Vagina (tissue), 2 donors: ENCODE data around the gene C13orf42.

ENCODE experiments used
- POLR2A ChIP-seq, 2 donors: fragments of 450-650 bp; IDR thresholded peaks; one replicate each; pipeline ENCODE4 v1.6.1; 2017; ENCODE audit warnings: antibody characterized with exemption in 2 of 2, mild to moderate bottlenecking in 2 of 2, moderate library complexity in 2 of 2
- POLR2AphosphoS5 ChIP-seq, 2 donors: sonication (generic); formaldehyde crosslinking; IDR thresholded peaks; one replicate each; pipeline ENCODE4 v1.9.0; 2017; ENCODE audit warnings: antibody characterized with exemption in 2 of 2, mild to moderate bottlenecking in 2 of 2, low read depth in 1 of 2; ENCODE audit not compliant: insufficient read depth in 1 of 2
- TF ChIP-seq, protein P1 (sequence below), 3 experiments: fragments of 450-650 bp in 2 of 3; fragments of 200-600 bp in 1 of 3; sonication (generic) in 1 of 3; IDR thresholded peaks; one replicate each; pipeline ENCODE4 v1.5.1; 2017 to 2019; ENCODE audit warnings: antibody characterized with exemption in 3 of 3, mild to moderate bottlenecking in 2 of 3, moderate library complexity in 2 of 3

DNA sequence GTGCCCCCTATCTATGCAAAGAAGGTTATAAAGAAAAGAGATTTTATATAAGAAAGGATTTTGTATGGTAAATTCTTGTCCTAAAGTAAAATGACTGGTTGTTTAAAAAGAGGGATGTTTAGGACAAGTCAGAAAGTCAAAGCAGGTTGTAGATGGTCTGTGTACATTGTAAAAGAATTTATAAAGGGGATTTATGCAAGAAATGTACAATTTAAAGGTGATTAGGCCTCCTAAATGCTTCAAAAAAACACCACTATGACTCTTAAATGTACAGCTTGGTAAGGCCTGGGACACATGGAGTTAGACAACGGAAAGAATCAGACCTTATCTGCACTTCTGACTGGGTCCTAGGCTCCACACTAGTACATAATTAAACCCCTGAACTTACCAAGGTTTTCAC, 19.3 kb upstream of the C13orf42 start:
- TF ChIP-seq, protein P1, sequence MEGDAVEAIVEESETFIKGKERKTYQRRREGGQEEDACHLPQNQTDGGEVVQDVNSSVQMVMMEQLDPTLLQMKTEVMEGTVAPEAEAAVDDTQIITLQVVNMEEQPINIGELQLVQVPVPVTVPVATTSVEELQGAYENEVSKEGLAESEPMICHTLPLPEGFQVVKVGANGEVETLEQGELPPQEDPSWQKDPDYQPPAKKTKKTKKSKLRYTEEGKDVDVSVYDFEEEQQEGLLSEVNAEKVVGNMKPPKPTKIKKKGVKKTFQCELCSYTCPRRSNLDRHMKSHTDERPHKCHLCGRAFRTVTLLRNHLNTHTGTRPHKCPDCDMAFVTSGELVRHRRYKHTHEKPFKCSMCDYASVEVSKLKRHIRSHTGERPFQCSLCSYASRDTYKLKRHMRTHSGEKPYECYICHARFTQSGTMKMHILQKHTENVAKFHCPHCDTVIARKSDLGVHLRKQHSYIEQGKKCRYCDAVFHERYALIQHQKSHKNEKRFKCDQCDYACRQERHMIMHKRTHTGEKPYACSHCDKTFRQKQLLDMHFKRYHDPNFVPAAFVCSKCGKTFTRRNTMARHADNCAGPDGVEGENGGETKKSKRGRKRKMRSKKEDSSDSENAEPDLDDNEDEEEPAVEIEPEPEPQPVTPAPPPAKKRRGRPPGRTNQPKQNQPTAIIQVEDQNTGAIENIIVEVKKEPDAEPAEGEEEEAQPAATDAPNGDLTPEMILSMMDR (IDR thresholded peaks at IDR 0.05): no peak
- no peak for TF ChIP-seq POLR2A (IDR thresholded peaks at IDR 0.05)
- TF ChIP-seq POLR2AphosphoS5 (IDR thresholded peaks at IDR 0.05; ENCODE audit: insufficient read depth in 1 of 2, low read depth in 1 of 2): no peak
